ENCODE data around the gene CNN2.

CNN2 gene

DNA sequence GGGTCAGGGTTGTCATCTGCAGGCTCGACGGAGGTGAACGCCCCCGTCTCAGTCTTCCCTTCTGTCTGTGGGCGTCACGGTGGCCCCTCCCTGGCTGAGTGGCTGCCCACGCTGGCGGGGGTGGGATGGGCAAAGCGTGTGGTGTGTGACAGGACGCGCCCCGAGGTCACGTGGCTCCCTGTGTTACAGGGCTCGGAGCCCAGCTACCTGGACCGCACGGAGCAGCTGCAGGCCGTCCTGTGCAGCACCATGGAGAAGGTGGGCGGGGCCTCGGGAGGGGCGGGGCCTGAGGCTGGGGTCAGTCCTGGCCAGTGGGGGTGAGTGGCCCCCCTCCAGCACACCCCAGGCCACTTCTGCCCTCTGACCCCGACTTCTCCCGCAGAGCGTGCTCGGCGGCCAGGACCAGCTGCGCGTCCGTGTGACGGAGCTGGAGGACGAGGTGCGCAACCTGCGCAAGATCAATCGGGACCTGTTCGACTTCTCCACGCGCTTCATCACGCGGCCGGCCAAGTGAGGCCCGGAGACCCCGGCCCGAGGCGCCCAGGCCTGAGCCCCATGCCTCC lies 32.5 kb upstream of the CNN2 start:
- no peak overlapping the region for H3K4me3 ChIP-seq (ENCODE audit: severe bottlenecking)
- H3K27ac ChIP-seq (ENCODE audit: poor library complexity, severe bottlenecking) = no peak overlapping the region
- no peaks in the 10 kb centered on the region for H3K4me1 ChIP-seq (ENCODE audit: insufficient read depth, poor library complexity, severe bottlenecking)
- DNase-seq (ENCODE audit: low spot score) (no peak), ATAC-seq (ENCODE audit: low read depth) (no peak)
- H3K27me3 ChIP-seq (ENCODE audit: insufficient read depth, poor library complexity, severe bottlenecking) = peaks cover 21% of the 10 kb centered on the region
- H3K36me3 ChIP-seq (ENCODE audit: low read depth) = peaks cover 26% of the 10 kb centered on the region
- H3K9me3 ChIP-seq (ENCODE audit: severe bottlenecking) = no peaks in the 10 kb centered on the region
- no peak for TF ChIP-seq CTCF (IDR thresholded peaks at IDR 0.05; ENCODE audit: poor library complexity, severe bottlenecking)

- no peaks in the 10 kb centered on the region for H3K9me3 ChIP-seq (ENCODE audit: severe bottlenecking)
- peaks cover 26% of the 10 kb centered on the region for H3K36me3 ChIP-seq (ENCODE audit: low read depth)
- peaks cover 27% of the 10 kb centered on the region for H3K27me3 ChIP-seq (ENCODE audit: insufficient read depth, poor library complexity, severe bottlenecking)
- H3K4me3 ChIP-seq (ENCODE audit: severe bottlenecking) = no peak overlapping the region
- H3K4me1 ChIP-seq (ENCODE audit: insufficient read depth, poor library complexity, severe bottlenecking) = no peaks in the 10 kb centered on the region
- TF ChIP-seq CTCF (IDR thresholded peaks at IDR 0.05; ENCODE audit: poor library complexity, severe bottlenecking) = no peak
- no peak for DNase-seq (ENCODE audit: low spot score)
- ATAC-seq (ENCODE audit: low read depth) = no peak
- no peak overlapping the region for H3K27ac ChIP-seq (ENCODE audit: poor library complexity, severe bottlenecking)
Measured at GRCh38 chr19:994516-994915, 31.9 kb upstream of the CNN2 start.

GRCh38 chr19:995051-995827 lies 31.2 kb upstream of the CNN2 start:
- H3K27me3 ChIP-seq (ENCODE audit: insufficient read depth, poor library complexity, severe bottlenecking) = peaks cover 34% of the 10 kb centered on the region
- no peak overlapping the region for H3K4me3 ChIP-seq (ENCODE audit: severe bottlenecking)
- no peaks in the 10 kb centered on the region for H3K4me1 ChIP-seq (ENCODE audit: insufficient read depth, poor library complexity, severe bottlenecking)
- DNase-seq (ENCODE audit: low spot score) (no peak), ATAC-seq (ENCODE audit: low read depth) (peak; percentile 19; the same call in 1 of the 3 replicates)
- H3K9me3 ChIP-seq (ENCODE audit: severe bottlenecking) = no peaks in the 10 kb centered on the region
- TF ChIP-seq CTCF (IDR thresholded peaks at IDR 0.05; ENCODE audit: poor library complexity, severe bottlenecking) = no peak
- H3K27ac ChIP-seq (ENCODE audit: poor library complexity, severe bottlenecking) = no peak overlapping the region
- H3K36me3 ChIP-seq (ENCODE audit: low read depth) = peaks cover 26% of the 10 kb centered on the region

DNA sequence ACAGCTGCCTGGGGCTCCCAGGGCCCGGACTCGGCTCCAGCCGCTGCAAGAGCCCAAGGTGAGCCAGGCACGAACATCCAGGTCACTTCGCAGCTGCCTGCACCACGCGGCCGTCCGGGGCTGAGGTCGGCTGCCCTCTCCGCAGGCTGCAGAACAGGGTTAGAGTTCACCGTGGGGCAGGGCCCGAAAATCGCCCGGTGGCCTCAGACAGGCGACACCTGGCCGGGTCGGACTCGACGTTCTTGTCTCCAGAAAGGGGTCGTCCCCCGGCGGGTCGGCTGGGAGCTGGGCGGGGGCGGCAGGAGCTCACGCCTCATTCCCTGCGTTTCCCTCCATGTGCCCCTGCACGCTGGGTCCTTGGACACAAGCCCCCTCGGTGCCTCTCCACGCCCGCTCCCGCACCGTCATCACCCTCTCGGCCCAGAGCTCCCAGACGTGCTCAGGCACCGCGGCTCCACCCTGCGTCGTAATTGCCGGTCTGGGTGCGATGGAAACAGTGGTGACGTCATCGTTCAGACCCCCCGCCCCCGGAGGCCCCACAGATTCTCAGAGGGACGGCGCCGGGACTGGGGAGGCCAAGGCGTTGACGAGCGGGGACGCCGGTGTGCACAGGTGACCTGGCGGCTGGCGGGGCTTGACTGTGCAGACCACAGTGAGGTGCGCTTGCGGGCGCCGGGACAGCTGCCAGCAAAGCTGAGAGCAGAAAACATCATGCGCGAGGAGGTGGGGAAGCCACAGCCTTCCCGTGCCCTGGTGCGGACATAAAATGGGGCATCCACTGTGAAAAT lies 30.2 kb upstream of the CNN2 start:
- H3K9me3 ChIP-seq (ENCODE audit: severe bottlenecking) = no peaks in the 10 kb centered on the region
- ATAC-seq (ENCODE audit: low read depth) (peak; percentile 48), DNase-seq (ENCODE audit: low spot score) (no peak)
- no peaks in the 10 kb centered on the region for H3K4me1 ChIP-seq (ENCODE audit: insufficient read depth, poor library complexity, severe bottlenecking)
- no peak overlapping the region for H3K27ac ChIP-seq (ENCODE audit: poor library complexity, severe bottlenecking)
- no peak overlapping the region for H3K4me3 ChIP-seq (ENCODE audit: severe bottlenecking)
- TF ChIP-seq CTCF (IDR thresholded peaks at IDR 0.05; ENCODE audit: poor library complexity, severe bottlenecking) = no peak
- H3K27me3 ChIP-seq (ENCODE audit: insufficient read depth, poor library complexity, severe bottlenecking) = peaks cover 40% of the 10 kb centered on the region
- H3K36me3 ChIP-seq (ENCODE audit: low read depth) = peaks cover 17% of the 10 kb centered on the region

Measured in RWPE2 (cell line).